Gastrocnemius medialis (tissue), 4 donors: ENCODE results near the gene TPCN1. TPM values are rescaled to one million over a fixed set of nuclear protein-coding genes. Genes with fewer than 3 reads are reported as not detected.
A peak's percentile ranks its signal among the peaks of the same experiment; 100 is the strongest.

ENCODE experiments used
- ATAC-seq, 2 donors: fragments of 150-250 bp; one replicate each; pipeline ENCODE4 v1.9.1; 2016
- DNase-seq, 2 donors: peaks; one replicate each; pipeline ENCODE4 v3.0.0-alpha.2; 2019
- H3K27ac ChIP-seq, 4 donors: fragments of 200-600 bp; sonication (generic); 1 replicate in 1 of 4; 2 replicates in 3 of 4; pipeline ENCODE4 v1.5.1; 2016 to 2018; ENCODE audit warnings: mild to moderate bottlenecking in 2 of 4, moderate library complexity in 1 of 4
- H3K27me3 ChIP-seq, 3 donors: fragments of 200-600 bp; sonication (generic) in 2 of 3; 1 replicate in 1 of 3; 2 replicates in 2 of 3; pipeline versions ENCODE4 v1.5.1 to v1.6.0; 2016 to 2019; ENCODE audit warnings: mild to moderate bottlenecking in 1 of 3, moderate library complexity in 1 of 3
- H3K36me3 ChIP-seq, 2 donors: fragments of 200-600 bp; sonication (generic) in 1 of 2; one replicate each; pipeline ENCODE4 v1.5.1; 2017 to 2018
- H3K4me1 ChIP-seq, 2 donors: fragments of 200-600 bp; sonication (generic) in 1 of 2; one replicate each; pipeline ENCODE4 v1.5.1; 2016 to 2017; ENCODE audit warnings: mild to moderate bottlenecking in 2 of 2
- H3K4me3 ChIP-seq, 4 donors: fragments of 200-600 bp; sonication (generic) in 3 of 4; 1 replicate in 1 of 4; 2 replicates in 3 of 4; pipeline ENCODE4 v1.5.1; 2016 to 2019; ENCODE audit warnings: mild to moderate bottlenecking in 2 of 4
- H3K9me3 ChIP-seq, 3 donors: fragments of 200-600 bp; sonication (generic) in 2 of 3; 1 replicate in 1 of 3; 2 replicates in 2 of 3; pipeline ENCODE4 v1.5.1; 2016 to 2019
- CTCF ChIP-seq, 5 experiments: fragments of 450-650 bp in 3 of 5; fragments of 200-600 bp in 2 of 5; sonication (generic) in 2 of 5; IDR thresholded peaks in 4 of 5; conservative IDR thresholded peaks in 1 of 5; 1 replicate in 4 of 5; 2 replicates in 1 of 5; pipeline ENCODE4 v1.5.1; 2016 to 2019; ENCODE audit warnings: antibody characterized with exemption in 5 of 5, mild to moderate bottlenecking in 3 of 5, moderate library complexity in 3 of 5
- POLR2A ChIP-seq, 2 donors: fragments of 450-650 bp; IDR thresholded peaks; one replicate each; pipeline ENCODE4 v1.6.1; 2017; ENCODE audit warnings: antibody characterized with exemption in 2 of 2, mild to moderate bottlenecking in 2 of 2, moderate library complexity in 2 of 2
- in situ Hi-C, 4 donors: fragments of 200-750 bp; cut with MboI; loops; one replicate each; pipeline versions ENCODE4 v1.15.0 to v1.8.0; 2017; ENCODE audit warnings: low sequenced_read_pairs in 4 of 4
- intact Hi-C: fragments of 100-400 bp; cut with DNase I; formaldehyde crosslinking; loops from one replicate; pipeline ENCODE4 v1.15.1; 2023; ENCODE audit warnings: low total_unique reads
- total RNA-seq, 4 donors: library from RNA; depleted of rRNA; stranded (reverse); fragments of >200 nt; gene quantifications; one replicate each; pipeline versions ENCODE4 v1.1.0 to v1.2.3, GENCODE V29; 2016

Gene TPCN1
- total RNA-seq, 4 donors from 2014 or later = 21.4 to 27.0 (median 25.4) TPM

GRCh38 chr12:113194971-113195391 is 26.3 kb upstream of the TPCN1 start:
- no peak for TF ChIP-seq CTCF (IDR thresholded peaks at IDR 0.05 in 4 of 5, conservative IDR thresholded peaks at IDR 0.05 in 1 of 5)
- no peak for TF ChIP-seq POLR2A (IDR thresholded peaks at IDR 0.05)
- H3K27me3 ChIP-seq = no peaks in the 10 kb centered on the region
- H3K27ac ChIP-seq = peak overlapping the region; percentile 73 to 84 (median 80)
- in situ Hi-C loops = loop anchor here in 2 of 4 donors (10.0 to 25.0 kb wide), 2 partner anchors 100 to 117 kb away; no protein-coding TSS in a partner anchor
- no peak for DNase-seq
- H3K4me3 ChIP-seq = no peak overlapping the region
- no peaks in the 10 kb centered on the region for H3K9me3 ChIP-seq
- ATAC-seq = no peak
- H3K36me3 ChIP-seq = peaks cover 0 to 19% of the 10 kb centered on the region in 2 donors
- H3K4me1 ChIP-seq = peaks cover 12 to 21% of the 10 kb centered on the region in 2 donors
- intact Hi-C loops = loop anchor here (10.0 kb wide), 2 partner anchors 100 to 140 kb away; partner anchors contain the start of gene SLC8B1

- Histone ChIP-seq H3K27me3 (no peaks in the 10 kb centered on the region), H3K27ac (peak overlapping the region in 3 of 4 donors; percentile 73 to 84 (median 77)), H3K4me1 (peaks cover 12 to 21% of the 10 kb centered on the region in 2 donors), H3K9me3 (no peaks in the 10 kb centered on the region), H3K4me3 (no peak overlapping the region), H3K36me3 (peaks cover 0 to 18% of the 10 kb centered on the region in 2 donors)
- no peak for TF ChIP-seq POLR2A (IDR thresholded peaks at IDR 0.05)
- TF ChIP-seq CTCF (IDR thresholded peaks at IDR 0.05 in 4 of 5, conservative IDR thresholded peaks at IDR 0.05 in 1 of 5) = no peak
- DNase-seq (no peak), ATAC-seq (no peak)
- intact Hi-C loops = loop anchor here (10.0 kb wide), 2 partner anchors 99 to 139 kb away; partner anchors contain the start of gene SLC8B1
- in situ Hi-C loops = loop anchor here in 2 of 4 donors (10.0 to 25.0 kb wide), 2 partner anchors 99 to 117 kb away; no protein-coding TSS in a partner anchor
These were observed 25.7 kb upstream of the TPCN1 start for GRCh38 chr12:113195598-113195997.

- in situ Hi-C loops (loop anchor here in 2 of 4 donors (10.0 to 25.0 kb wide), 2 partner anchors 98 to 116 kb away; no protein-coding TSS in a partner anchor), intact Hi-C loops (loop anchor here (2.0 to 10.0 kb wide), 4 partner anchors 24 to 228 kb away; partner anchors contain the start of genes SLC8B1 and TPCN1)
- H3K27ac ChIP-seq = no peak overlapping the region
- TF ChIP-seq POLR2A (IDR thresholded peaks at IDR 0.05) = no peak
- no peak for TF ChIP-seq CTCF (IDR thresholded peaks at IDR 0.05 in 4 of 5, conservative IDR thresholded peaks at IDR 0.05 in 1 of 5)
- H3K36me3 ChIP-seq = peaks cover 0 to 9% of the 10 kb centered on the region in 2 donors
- no peak for ATAC-seq
- H3K4me3 ChIP-seq = no peak overlapping the region
- H3K9me3 ChIP-seq = no peaks in the 10 kb centered on the region
- no peak for DNase-seq
- peaks cover 12 to 21% of the 10 kb centered on the region in 2 donors for H3K4me1 ChIP-seq
- no peaks in the 10 kb centered on the region for H3K27me3 ChIP-seq
These were observed 24.7 kb upstream of the TPCN1 start for GRCh38 chr12:113196582-113196981.

GRCh38 chr12:113196990-113197389 is 24.3 kb upstream of the TPCN1 start:
- TF ChIP-seq POLR2A (IDR thresholded peaks at IDR 0.05) = no peak
- peak; percentile 33 to 78 (median 58) for TF ChIP-seq CTCF (IDR thresholded peaks at IDR 0.05 in 4 of 5, conservative IDR thresholded peaks at IDR 0.05 in 1 of 5)
- no peaks in the 10 kb centered on the region for H3K27me3 ChIP-seq
- intact Hi-C loops (loop anchor here (2.0 to 10.0 kb wide), 4 partner anchors 24 to 228 kb away; partner anchors contain the start of genes SLC8B1 and TPCN1), in situ Hi-C loops (loop anchor here in 2 of 4 donors (10.0 to 25.0 kb wide), 2 partner anchors 98 to 115 kb away; no protein-coding TSS in a partner anchor)
- no peak overlapping the region for H3K4me3 ChIP-seq
- no peak overlapping the region for H3K27ac ChIP-seq
- no peaks in the 10 kb centered on the region for H3K9me3 ChIP-seq
- peak; percentile 82 to 88 for ATAC-seq
- peaks cover 12 to 21% of the 10 kb centered on the region in 2 donors for H3K4me1 ChIP-seq
- DNase-seq = peak; percentile 67 to 79
- H3K36me3 ChIP-seq = peaks cover 0 to 5% of the 10 kb centered on the region in 2 donors
